K562 (cell line): ENCODE measurements around the gene CUTC. TPM values are rescaled to one million over a fixed set of nuclear protein-coding genes. Genes with fewer than 3 reads are reported as not detected.

Experiments
- ATAC-seq: fragments of 200-7000 bp; cut with Tn5 transposase; 3 replicates; pipeline ENCODE4 v1.9.1; 2020; ENCODE audit warnings: moderate library complexity
- BruUV-seq: library from RNA; stranded (reverse); fragments of 400-500 nt; replicated peaks from 2 replicates; lab custom pipeline; 2021; lab: Mats Ljungman, UMichigan
- CTCF ChIA-PET: fragments of 300-600 bp; formaldehyde crosslinking; extraction: SDS; loops from one replicate; lab custom pipeline; 2021; ENCODE audit warnings: low intra/inter-chr PET ratio; lab: Yijun Ruan, JAX
- POLR2A ChIA-PET: fragments of 300-600, 350-650 bp; sonication (Branson Sonifier 250); formaldehyde crosslinking; extraction: SDS; loops from one replicate; lab custom pipeline; 2021; ENCODE audit warnings: antibody characterized with exemption, inconsistent platforms; lab: Yijun Ruan, JAX
- DNase-seq, 4 experiments: peaks; one replicate each; pipeline versions ENCODE4 v3.0.0 to v3.0.0-alpha.2; 2011 to 2018; ENCODE audit warnings: low spot score in 3 of 4, mixed read lengths in 3 of 4; ENCODE audit errors: extremely low read depth in 1 of 4
- FAIRE-seq: peaks from 2 replicates; lab custom pipeline; 2011; peaks lifted over from hg19 to GRCh38; lab: Jason Lieb, UNC
- H2AFZ ChIP-seq: 2 replicates; pipeline ENCODE4 v1.6.0; 2011; ENCODE audit warnings: low read depth, low read length, control low read depth, inconsistent platforms
- H3K27ac ChIP-seq: fragments of 200-600 bp; 3 replicates; pipeline ENCODE4 v1.8.0; 2011; ENCODE audit warnings: low read depth, mild to moderate bottlenecking, control low read depth, inconsistent platforms, low read length, moderate library complexity, mixed read lengths; ENCODE audit errors: extremely low read depth
- H3K27me3 ChIP-seq, 2 experiments: fragments of 300-600 bp in 1 of 2; 2 replicates in 1 of 2; 3 replicates in 1 of 2; pipeline versions ENCODE4 v1.6.0 to v1.8.0; 2011; ENCODE audit warnings: inconsistent platforms in 2 of 2, low read length in 2 of 2, mild to moderate bottlenecking in 1 of 2, mixed read lengths in 1 of 2, moderate library complexity in 1 of 2; ENCODE audit not compliant: control insufficient read depth in 2 of 2, insufficient read depth in 2 of 2
- H3K36me3 ChIP-seq: fragments of 300-600 bp; 3 replicates; pipeline ENCODE4 v1.8.0; 2011; ENCODE audit warnings: mild to moderate bottlenecking, low read length, inconsistent platforms; ENCODE audit not compliant: control insufficient read depth, insufficient read depth
- H3K4me1 ChIP-seq, 2 experiments: fragments of 200-600 bp in 1 of 2; replicated peaks in 1 of 2; 2 replicates in 1 of 2; 3 replicates in 1 of 2; pipeline versions ENCODE4 v1.5.1 to v1.8.0; 2011; ENCODE audit warnings: inconsistent platforms in 2 of 2, low read length in 2 of 2, mild to moderate bottlenecking in 1 of 2, mixed read lengths in 1 of 2, moderate library complexity in 1 of 2; ENCODE audit not compliant: control insufficient read depth in 2 of 2, insufficient read depth in 2 of 2
- H3K4me2 ChIP-seq: 2 replicates; pipeline ENCODE4 v1.6.1; 2011; ENCODE audit warnings: low read length, control low read depth, inconsistent platforms, mixed read lengths; ENCODE audit not compliant: insufficient read depth
- H3K4me3 ChIP-seq: fragments of 200-600 bp; sonication (generic), shearing (Covaris generic); 2 replicates; pipeline ENCODE4 v1.5.1; 2016; ENCODE audit warnings: control low read depth, inconsistent platforms
- H3K79me2 ChIP-seq: fragments of 200-600 bp; 3 replicates; pipeline ENCODE4 v1.8.0; 2011; ENCODE audit warnings: low read length, inconsistent platforms; ENCODE audit not compliant: control insufficient read depth, insufficient read depth
- H3K9ac ChIP-seq, 2 experiments: 2 replicates each; pipeline versions ENCODE4 v1.6.0 to v1.6.1; 2011; ENCODE audit warnings: low read depth in 2 of 2, low read length in 2 of 2, control low read depth in 1 of 2, inconsistent platforms in 1 of 2, mild to moderate bottlenecking in 1 of 2, mixed read lengths in 1 of 2; ENCODE audit not compliant: insufficient read depth in 1 of 2
- H3K9me1 ChIP-seq: one replicate; pipeline ENCODE4 v1.6.0; 2011; ENCODE audit warnings: inconsistent platforms, mild to moderate bottlenecking, low read length, moderate library complexity; ENCODE audit not compliant: control insufficient read depth, insufficient read depth
- H3K9me3 ChIP-seq: replicated peaks from 2 replicates; pipeline ENCODE4 v1.5.1; 2011; ENCODE audit warnings: low read depth, low read length, inconsistent platforms; ENCODE audit not compliant: control insufficient read depth, insufficient read depth
- H4K20me1 ChIP-seq: replicated peaks from 2 replicates; pipeline ENCODE4 v1.6.1; 2011; ENCODE audit warnings: low read length, inconsistent platforms, mixed read lengths; ENCODE audit not compliant: control insufficient read depth, insufficient read depth
- FOS ChIP-seq: IDR thresholded peaks from 3 replicates; pipeline ENCODE4 v1.6.1; 2011; ENCODE audit not compliant: insufficient read length; ENCODE audit errors: extremely low read depth
- FUS ChIP-seq: fragments of 200-400 bp; formaldehyde crosslinking; optimal IDR thresholded peaks from 2 replicates; pipeline ENCODE3; 2017; ENCODE audit warnings: low read depth, low read length
- HDAC3 ChIP-seq: fragments of 450-650 bp; IDR thresholded peaks from 2 replicates; pipeline ENCODE4 v1.6.1; 2018; ENCODE audit warnings: borderline replicate concordance, mild to moderate bottlenecking, moderate library complexity; ENCODE audit not compliant: partially characterized antibody
- HDAC8 ChIP-seq: fragments of 450-650 bp; IDR thresholded peaks from 2 replicates; pipeline ENCODE4 v1.6.1; 2016; ENCODE audit warnings: mild to moderate bottlenecking, missing genetic modification characterization, moderate library complexity, missing compliant biosample characterization
- KLF16 ChIP-seq: IDR thresholded peaks from 2 replicates; pipeline ENCODE4 v1.6.1; 2016; ENCODE audit warnings: antibody characterized with exemption
- MED1 ChIP-seq: sonication (generic); formaldehyde crosslinking; IDR thresholded peaks from 2 replicates; pipeline ENCODE4 v1.8.1; 2023; ENCODE audit warnings: missing genetic modification reagents, borderline replicate concordance
- MGA ChIP-seq: fragments of 450-650 bp; IDR thresholded peaks from 2 replicates; pipeline ENCODE4 v1.6.1; 2016; ENCODE audit warnings: mild to moderate bottlenecking, moderate library complexity
- NR2C2 ChIP-seq, 2 experiments: fragments of 200-800 bp in 1 of 2; sonication (Bioruptor generic) in 1 of 2; sonication (generic) in 1 of 2; formaldehyde crosslinking in 1 of 2; IDR thresholded peaks; 2 replicates each; pipeline versions ENCODE4 v1.6.1 to v1.8.0; 2016 to 2022; ENCODE audit warnings: mild to moderate bottlenecking in 1 of 2, missing compliant biosample characterization in 1 of 2, missing genetic modification characterization in 1 of 2, missing genetic modification reagents in 1 of 2
- NR2F6 ChIP-seq: fragments of 450-650 bp; formaldehyde crosslinking; IDR thresholded peaks from 2 replicates; pipeline ENCODE4 v1.4.0; 2020; ENCODE audit warnings: mild to moderate bottlenecking
- ZBTB43 ChIP-seq: sonication (generic); formaldehyde crosslinking; IDR thresholded peaks from 2 replicates; pipeline ENCODE4 v1.8.0; 2023; ENCODE audit warnings: mild to moderate bottlenecking, missing genetic modification reagents
- ZNF77 ChIP-seq: fragments of 250-450 bp; sonication (Bioruptor Pico); IDR thresholded peaks from 2 replicates; pipeline ENCODE4 v1.5.0; 2020
- WGBS: fragments of 100-300 bp; shearing (Covaris generic); methylation state at CpG from one replicate; pipeline ENCODE4 v1.1.6; 2016; ENCODE audit warnings: low coverage, mixed read lengths; ENCODE audit not compliant: insufficient coverage; ENCODE audit errors: missing lambda C conversion rate; 5-methylcytosine and 5-hydroxymethylcytosine counted together
- in situ Hi-C: fragments of 300-500 bp; cut with MboI; formaldehyde crosslinking; loops from 4 replicates; pipeline ENCODE4 v1.15.0; 2018; ENCODE audit warnings: inconsistent platforms, mixed read lengths
- intact Hi-C: fragments of 100-400 bp; cut with micrococcal nuclease; formaldehyde crosslinking; loops from 2 replicates; pipeline ENCODE4 v1.14.2; 2022
- polyA plus RNA-seq, 8 experiments: library from polyadenylated mRNA; depleted of rRNA in 4 of 8; stranded (reverse) in 5 of 8; unstranded in 3 of 8; fragments of >200 nt; fragmentation: Nextera tagmentation in 2 of 8; fragmentation: Illumina TruSeq in 1 of 8; extraction: Ambion mirVana in 2 of 8; extraction: Trizol in 1 of 8; gene quantifications; 2 replicates each; pipeline versions ENCODE4 v1.2.1 to v1.2.3, GENCODE V29; 2011 to 2014; ENCODE audit warnings: inconsistent platforms in 1 of 8, missing spikeins in 1 of 8
- total RNA-seq, 7 experiments: library from RNA; depleted of rRNA in 6 of 7; stranded (reverse); fragments of >200 nt in 6 of 7; fragmentation: Illumina TruSeq in 2 of 7; extraction: Trizol in 2 of 7; gene quantifications; 2 replicates each; pipeline versions ENCODE4 v1.2.1 to v1.2.3, GENCODE V29; 2011 to 2021; ENCODE audit warnings: low replicate concordance in 1 of 7

The CUTC gene
- total and polyA plus RNA-seq, 9 of the 15 experiments (the other 6 are each of a cell fraction or from before 2014, with no cell fraction given): 18.6 to 69.3 (median 32.3) TPM

- CTCF ChIA-PET: no interaction called here
- Histone ChIP-seq H3K9ac (no peak overlapping the region), H3K27me3 (no peaks in the 10 kb centered on the region), H3K9me3 (no peaks in the 10 kb centered on the region; the same call in 1 of the 2 replicates), H3K4me3 (no peak overlapping the region), H3K27ac (no peak overlapping the region), H2AFZ (no peak overlapping the region), H3K36me3 (peaks cover 83% of the 10 kb centered on the region), H4K20me1 (no peaks in the 10 kb centered on the region), H3K79me2 (no peaks in the 10 kb centered on the region), H3K4me1 (no peaks in the 10 kb centered on the region), H3K9me1 (no peaks in the 10 kb centered on the region), H3K4me2 (no peak overlapping the region)
- no TSS peak for BruUV-seq
- WGBS: 96% methylated on average over 2 of the region's 2 CpGs
- intact Hi-C loops (no loop called here), in situ Hi-C loops (no loop called here)
- no peak for ATAC-seq
- POLR2A ChIA-PET: interaction anchor here (0.6 kb wide), 1 partner anchor 1000 kb away, joined by 5 read pairs; no protein-coding TSS in a partner anchor
- DNase-seq: no peak
- no peak for FAIRE-seq
- TF ChIP-seq ZNF77 (CRISPR knock-in tag) (no peak), NR2F6 (CRISPR knock-in tag) (no peak), HDAC3 (no peak), MED1 (CRISPR knock-in tag) (no peak), MGA (no peak), ZBTB43 (CRISPR knock-in tag) (no peak), NR2C2 (CRISPR knock-in tag; IDR thresholded peaks at IDR 0.05) (no peak), NR2C2 (tag; IDR thresholded peaks at IDR 0.05) (no peak), KLF16 (no peak), HDAC8 (tag) (no peak), FUS (no peak), FOS (no peak)
Measured at GRCh38 chr10:99742701-99743100, 10.7 kb downstream of the CUTC start.
